GM10266 (cell line): ENCODE results near the gene SELPLG.

ENCODE experiments used
- DNase-seq: peaks from one replicate; pipeline ENCODE4 v3.0.0; 2012; ENCODE audit errors: extremely low spot score
- TF ChIP-seq, protein P1 (sequence below): IDR thresholded peaks from 2 replicates; pipeline ENCODE4 v1.5.1; 2012; ENCODE audit warnings: mild to moderate bottlenecking, low read depth; ENCODE audit not compliant: control insufficient read depth, insufficient read depth; ENCODE audit errors: missing control alignments

Gene SELPLG

GRCh38 chr12:108653922-108654321, 20.2 kb upstream of the SELPLG start:
- TF ChIP-seq, protein P1, sequence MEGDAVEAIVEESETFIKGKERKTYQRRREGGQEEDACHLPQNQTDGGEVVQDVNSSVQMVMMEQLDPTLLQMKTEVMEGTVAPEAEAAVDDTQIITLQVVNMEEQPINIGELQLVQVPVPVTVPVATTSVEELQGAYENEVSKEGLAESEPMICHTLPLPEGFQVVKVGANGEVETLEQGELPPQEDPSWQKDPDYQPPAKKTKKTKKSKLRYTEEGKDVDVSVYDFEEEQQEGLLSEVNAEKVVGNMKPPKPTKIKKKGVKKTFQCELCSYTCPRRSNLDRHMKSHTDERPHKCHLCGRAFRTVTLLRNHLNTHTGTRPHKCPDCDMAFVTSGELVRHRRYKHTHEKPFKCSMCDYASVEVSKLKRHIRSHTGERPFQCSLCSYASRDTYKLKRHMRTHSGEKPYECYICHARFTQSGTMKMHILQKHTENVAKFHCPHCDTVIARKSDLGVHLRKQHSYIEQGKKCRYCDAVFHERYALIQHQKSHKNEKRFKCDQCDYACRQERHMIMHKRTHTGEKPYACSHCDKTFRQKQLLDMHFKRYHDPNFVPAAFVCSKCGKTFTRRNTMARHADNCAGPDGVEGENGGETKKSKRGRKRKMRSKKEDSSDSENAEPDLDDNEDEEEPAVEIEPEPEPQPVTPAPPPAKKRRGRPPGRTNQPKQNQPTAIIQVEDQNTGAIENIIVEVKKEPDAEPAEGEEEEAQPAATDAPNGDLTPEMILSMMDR, result no peak

DNA sequence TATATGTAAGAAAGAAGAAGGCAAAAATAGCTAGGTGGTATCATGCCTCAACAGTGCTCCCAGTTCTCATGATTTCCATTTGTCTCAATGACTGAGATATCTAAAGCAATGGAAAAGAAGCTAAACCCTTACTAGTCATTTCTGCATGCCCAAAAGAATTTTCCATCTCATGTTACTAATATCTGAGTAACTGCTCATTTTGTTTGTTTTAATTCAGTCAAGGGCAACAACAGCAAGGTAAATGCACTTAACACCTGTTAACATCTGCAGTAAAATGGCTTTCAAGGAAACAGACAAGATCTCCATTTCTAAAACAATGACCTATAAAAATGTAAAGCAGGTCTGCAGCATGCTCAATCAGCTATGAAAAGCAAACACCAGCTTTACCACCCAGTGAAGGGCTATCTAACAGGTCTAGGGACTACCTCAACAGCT, 19.4 kb upstream of the SELPLG start:
- no peak for DNase-seq
- TF ChIP-seq, protein P1, result no peak

More at GRCh38 chr12:108653922-108654321, 20.2 kb upstream of the SELPLG start:
- no peak for DNase-seq

- TF ChIP-seq, protein P1, result no peak
- no peak for DNase-seq
These were observed 16.4 kb upstream of the SELPLG start for GRCh38 chr12:108650083-108650482.

- no peak for DNase-seq
- TF ChIP-seq, protein P1, result no peak
These were observed 16.0 kb upstream of the SELPLG start for GRCh38 chr12:108649669-108650068.

GRCh38 chr12:108649126-108649525, 15.4 kb upstream of the SELPLG start:
- TF ChIP-seq, protein P1, result no peak

GRCh38 chr12:108648371-108648770, 14.7 kb upstream of the SELPLG start:
- TF ChIP-seq, protein P1, result no peak
- no peak for DNase-seq

More at GRCh38 chr12:108649126-108649525, 15.4 kb upstream of the SELPLG start:
- no peak for DNase-seq

GRCh38 chr12:108647585-108648287, 14.0 kb upstream of the SELPLG start:
- TF ChIP-seq, protein P1, result no peak
- DNase-seq, result no peak
